ENCODE data around the gene DCDC1. TPM values are rescaled to one million over a fixed set of nuclear protein-coding genes. Genes with fewer than 3 reads are reported as not detected.

Gene DCDC1
- total RNA-seq, 1 donor from 2014 or later = 0.44 TPM

- no peaks in the 10 kb centered on the region for H3K27me3 Mint-ChIP-seq (ENCODE audit: unreplicated experiment)
- no peak overlapping the region for H3K4me3 Mint-ChIP-seq (ENCODE audit: unreplicated experiment)
- no peaks in the 10 kb centered on the region for H3K36me3 Mint-ChIP-seq (ENCODE audit: low read depth, unreplicated experiment)
- no peaks in the 10 kb centered on the region for H3K9me3 Mint-ChIP-seq (ENCODE audit: unreplicated experiment)
- TF ChIP-seq, protein P1, sequence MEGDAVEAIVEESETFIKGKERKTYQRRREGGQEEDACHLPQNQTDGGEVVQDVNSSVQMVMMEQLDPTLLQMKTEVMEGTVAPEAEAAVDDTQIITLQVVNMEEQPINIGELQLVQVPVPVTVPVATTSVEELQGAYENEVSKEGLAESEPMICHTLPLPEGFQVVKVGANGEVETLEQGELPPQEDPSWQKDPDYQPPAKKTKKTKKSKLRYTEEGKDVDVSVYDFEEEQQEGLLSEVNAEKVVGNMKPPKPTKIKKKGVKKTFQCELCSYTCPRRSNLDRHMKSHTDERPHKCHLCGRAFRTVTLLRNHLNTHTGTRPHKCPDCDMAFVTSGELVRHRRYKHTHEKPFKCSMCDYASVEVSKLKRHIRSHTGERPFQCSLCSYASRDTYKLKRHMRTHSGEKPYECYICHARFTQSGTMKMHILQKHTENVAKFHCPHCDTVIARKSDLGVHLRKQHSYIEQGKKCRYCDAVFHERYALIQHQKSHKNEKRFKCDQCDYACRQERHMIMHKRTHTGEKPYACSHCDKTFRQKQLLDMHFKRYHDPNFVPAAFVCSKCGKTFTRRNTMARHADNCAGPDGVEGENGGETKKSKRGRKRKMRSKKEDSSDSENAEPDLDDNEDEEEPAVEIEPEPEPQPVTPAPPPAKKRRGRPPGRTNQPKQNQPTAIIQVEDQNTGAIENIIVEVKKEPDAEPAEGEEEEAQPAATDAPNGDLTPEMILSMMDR (IDR thresholded peaks at IDR 0.05; ENCODE audit: unreplicated experiment) = no peak
- H3K4me1 Mint-ChIP-seq (ENCODE audit: unreplicated experiment) = no peaks in the 10 kb centered on the region
- no peak overlapping the region for H3K27ac Mint-ChIP-seq (ENCODE audit: unreplicated experiment)
- DNase-seq (ENCODE audit: low spot score) = no peak
Observed at GRCh38 chr11:30991376-30991775, 378.2 kb downstream of the DCDC1 start.

DNA sequence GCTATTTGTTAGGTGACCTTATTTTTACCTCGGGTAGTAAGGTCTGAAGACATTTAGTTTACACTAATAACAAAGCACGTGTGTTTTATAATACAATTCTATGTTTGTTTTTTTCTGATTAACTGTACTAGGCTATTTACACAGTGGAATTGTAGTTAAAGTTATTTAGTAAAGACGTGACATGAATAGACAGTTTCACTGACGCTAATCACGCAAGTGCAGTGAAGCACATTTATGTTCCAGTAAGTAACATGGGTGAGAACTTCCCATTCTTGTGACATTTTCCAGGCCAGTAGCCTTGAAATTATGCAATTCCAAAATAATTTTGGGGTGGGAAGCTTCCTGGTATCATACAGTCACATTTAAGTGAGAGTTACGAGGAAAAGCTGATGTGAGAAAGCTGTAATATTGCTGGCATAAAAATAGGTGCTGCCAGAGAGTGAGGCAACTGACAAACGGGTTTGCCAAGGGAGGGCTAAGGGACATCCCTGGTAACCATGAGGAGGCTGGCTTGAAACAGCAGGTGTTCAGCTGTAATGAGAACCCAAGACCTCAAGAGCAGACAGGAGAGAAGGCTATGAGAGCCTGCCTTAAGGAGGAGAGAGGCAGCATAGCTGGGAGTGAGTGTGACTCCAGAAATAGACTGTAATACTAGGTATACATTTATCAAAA, 378.8 kb downstream of the DCDC1 start:
- H3K9me3 Mint-ChIP-seq (ENCODE audit: unreplicated experiment) = no peaks in the 10 kb centered on the region
- H3K36me3 Mint-ChIP-seq (ENCODE audit: low read depth, unreplicated experiment) = no peaks in the 10 kb centered on the region
- H3K27me3 Mint-ChIP-seq (ENCODE audit: unreplicated experiment) = no peaks in the 10 kb centered on the region
- no peak overlapping the region for H3K4me3 Mint-ChIP-seq (ENCODE audit: unreplicated experiment)
- no peak for DNase-seq (ENCODE audit: low spot score)
- TF ChIP-seq, protein P1 (IDR thresholded peaks at IDR 0.05; ENCODE audit: unreplicated experiment) = no peak
- no peak overlapping the region for H3K27ac Mint-ChIP-seq (ENCODE audit: unreplicated experiment)
- H3K4me1 Mint-ChIP-seq (ENCODE audit: unreplicated experiment) = no peaks in the 10 kb centered on the region

- Mint-ChIP-seq H3K4me3 (ENCODE audit: unreplicated experiment) (no peak overlapping the region), H3K9me3 (ENCODE audit: unreplicated experiment) (no peaks in the 10 kb centered on the region), H3K36me3 (ENCODE audit: low read depth, unreplicated experiment) (no peaks in the 10 kb centered on the region), H3K27ac (ENCODE audit: unreplicated experiment) (no peak overlapping the region), H3K4me1 (ENCODE audit: unreplicated experiment) (peaks cover 3% of the 10 kb centered on the region), H3K27me3 (ENCODE audit: unreplicated experiment) (no peaks in the 10 kb centered on the region)
- no peak for DNase-seq (ENCODE audit: low spot score)
- TF ChIP-seq, protein P1 (IDR thresholded peaks at IDR 0.05; ENCODE audit: unreplicated experiment) = no peak
Observed at GRCh38 chr11:30987819-30988218, 381.7 kb downstream of the DCDC1 start.

DNA sequence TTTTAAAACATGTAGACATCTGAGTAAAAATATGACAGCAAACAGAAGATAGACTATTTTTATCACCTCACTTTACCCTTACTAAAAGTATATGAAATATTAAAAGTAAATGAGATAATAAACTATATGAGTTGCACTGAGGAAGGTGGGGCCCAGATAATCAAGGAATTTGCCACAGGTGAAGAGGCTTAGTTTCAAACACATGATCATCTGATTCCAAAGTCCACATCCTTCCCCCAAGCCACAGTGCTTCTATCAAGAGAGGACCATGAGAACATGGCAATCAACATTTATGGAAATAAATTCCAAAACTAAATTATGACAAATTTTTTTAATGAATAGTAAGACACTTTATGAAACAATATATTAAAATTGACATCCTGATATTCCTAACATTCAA, 384.0 kb downstream of the DCDC1 start:
- no peak for DNase-seq (ENCODE audit: low spot score)
- Mint-ChIP-seq H3K36me3 (ENCODE audit: low read depth, unreplicated experiment) (no peaks in the 10 kb centered on the region), H3K27ac (ENCODE audit: unreplicated experiment) (no peak overlapping the region), H3K27me3 (ENCODE audit: unreplicated experiment) (no peaks in the 10 kb centered on the region), H3K4me1 (ENCODE audit: unreplicated experiment) (peaks cover 3% of the 10 kb centered on the region), H3K4me3 (ENCODE audit: unreplicated experiment) (no peak overlapping the region), H3K9me3 (ENCODE audit: unreplicated experiment) (no peaks in the 10 kb centered on the region)
- TF ChIP-seq, protein P1 (IDR thresholded peaks at IDR 0.05; ENCODE audit: unreplicated experiment) = no peak

DNA sequence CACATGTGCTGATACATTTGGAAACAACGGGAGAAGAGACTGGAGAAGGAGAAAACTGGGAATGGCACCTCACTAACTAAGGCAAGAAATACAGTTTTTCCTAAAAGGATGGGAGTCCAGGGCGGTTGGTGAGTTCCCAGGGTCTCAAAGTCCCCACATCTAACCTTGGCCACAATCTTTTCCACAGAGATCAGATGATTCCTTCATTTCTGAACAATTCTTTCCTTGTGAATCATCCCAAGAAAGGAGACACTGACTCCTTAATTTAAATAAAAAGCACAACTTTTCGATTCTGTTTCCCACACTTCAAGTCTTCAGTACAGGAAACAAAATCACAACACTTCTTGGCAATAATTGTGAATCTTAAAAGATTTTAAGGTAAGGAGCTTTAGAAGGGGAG, 384.7 kb downstream of the DCDC1 start:
- Mint-ChIP-seq H3K4me3 (ENCODE audit: unreplicated experiment) (no peak overlapping the region), H3K27ac (ENCODE audit: unreplicated experiment) (no peak overlapping the region), H3K27me3 (ENCODE audit: unreplicated experiment) (no peaks in the 10 kb centered on the region), H3K36me3 (ENCODE audit: low read depth, unreplicated experiment) (no peaks in the 10 kb centered on the region), H3K4me1 (ENCODE audit: unreplicated experiment) (peaks cover 3% of the 10 kb centered on the region), H3K9me3 (ENCODE audit: unreplicated experiment) (no peaks in the 10 kb centered on the region)
- TF ChIP-seq, protein P1 (IDR thresholded peaks at IDR 0.05; ENCODE audit: unreplicated experiment) = no peak
- DNase-seq (ENCODE audit: low spot score) = no peak
